K562 (cell line): ENCODE data around the gene VDR. TPM values are rescaled to one million over a fixed set of nuclear protein-coding genes. Genes with fewer than 3 reads are reported as not detected.

Source experiments
- CC2D1A ChIP-seq: fragments of 450-650 bp; IDR thresholded peaks from 2 replicates; pipeline ENCODE4 v1.6.1; 2017; ENCODE audit warnings: mild to moderate bottlenecking
- DEAF1 ChIP-seq: fragments of 450-650 bp; formaldehyde crosslinking; IDR thresholded peaks from 2 replicates; pipeline ENCODE4 v1.4.0; 2020; ENCODE audit warnings: mild to moderate bottlenecking, moderate library complexity
- HDAC2 ChIP-seq: fragments of 450-650 bp; IDR thresholded peaks from 2 replicates; pipeline ENCODE4 v1.6.1; 2016; ENCODE audit warnings: mild to moderate bottlenecking
- HNRNPH1 ChIP-seq: fragments of 200-400 bp; formaldehyde crosslinking; optimal IDR thresholded peaks from 2 replicates; pipeline ENCODE3; 2017; ENCODE audit warnings: low read depth, mild to moderate bottlenecking, low read length, moderate library complexity
- MXD1 ChIP-seq: fragments of 250-450 bp; sonication (Bioruptor Pico); IDR thresholded peaks from 2 replicates; pipeline ENCODE4 v1.8.0; 2021; ENCODE audit warnings: borderline replicate concordance, mild to moderate bottlenecking, moderate library complexity; ENCODE audit not compliant: poor library complexity, severe bottlenecking
- POLR2A ChIP-seq: fragments of 450-650 bp; conservative IDR thresholded peaks from 2 replicates; pipeline ENCODE4 v1.6.1; 2016
- RUNX1 ChIP-seq: sonication (generic); IDR thresholded peaks from 2 replicates; pipeline ENCODE4 v1.6.1; 2016; ENCODE audit warnings: antibody characterized with exemption, low read depth
- STAG1 ChIP-seq: sonication (generic); formaldehyde crosslinking; IDR thresholded peaks from 2 replicates; pipeline ENCODE4 v1.5.0; 2020; ENCODE audit warnings: missing genetic modification reagents, borderline replicate concordance
- ZFP36 ChIP-seq: fragments of 150-350 bp; IDR thresholded peaks from 2 replicates; pipeline ENCODE4 v1.6.1; 2018; ENCODE audit warnings: low read length, low read depth; ENCODE audit not compliant: partially characterized antibody
- ZNF24 ChIP-seq: fragments of 450-650 bp; IDR thresholded peaks from 2 replicates; pipeline ENCODE4 v1.6.1; 2016
- polyA plus RNA-seq, 8 experiments: library from polyadenylated mRNA; depleted of rRNA in 4 of 8; stranded (reverse) in 5 of 8; unstranded in 3 of 8; fragments of >200 nt; fragmentation: Nextera tagmentation in 2 of 8; fragmentation: Illumina TruSeq in 1 of 8; extraction: Ambion mirVana in 2 of 8; extraction: Trizol in 1 of 8; gene quantifications; 2 replicates each; pipeline versions ENCODE4 v1.2.1 to v1.2.3, GENCODE V29; 2011 to 2014; ENCODE audit warnings: inconsistent platforms in 1 of 8, missing spikeins in 1 of 8
- total RNA-seq, 7 experiments: library from RNA; depleted of rRNA in 6 of 7; stranded (reverse); fragments of >200 nt in 6 of 7; fragmentation: Illumina TruSeq in 2 of 7; extraction: Trizol in 2 of 7; gene quantifications; 2 replicates each; pipeline versions ENCODE4 v1.2.1 to v1.2.3, GENCODE V29; 2011 to 2021; ENCODE audit warnings: low replicate concordance in 1 of 7
- TF ChIP-seq, protein P1 (sequence below), 2 experiments: fragments of 450-650 bp; formaldehyde crosslinking in 1 of 2; IDR thresholded peaks; 2 replicates each; pipeline versions ENCODE4 v1.4.0 to v1.6.1; 2014 to 2020; ENCODE audit warnings: mild to moderate bottlenecking in 2 of 2, borderline replicate concordance in 1 of 2, low read depth in 1 of 2
- TF ChIP-seq, protein P2 (sequence below): fragments of 250-450 bp; sonication (Bioruptor Pico); IDR thresholded peaks from 2 replicates; pipeline ENCODE4 v1.5.0; 2021; ENCODE audit warnings: mild to moderate bottlenecking, borderline replicate concordance
- TF ChIP-seq, protein P3 (sequence below): sonication (generic); formaldehyde crosslinking; IDR thresholded peaks from 2 replicates; pipeline ENCODE4 v1.8.0; 2022; ENCODE audit warnings: mild to moderate bottlenecking, missing genetic modification reagents

VDR gene
- total and polyA plus RNA-seq, 9 of the 15 experiments (the other 6 are each of a cell fraction or from before 2014, with no cell fraction given), result 0.61 to 4.8 (median 2.0) TPM

DNA sequence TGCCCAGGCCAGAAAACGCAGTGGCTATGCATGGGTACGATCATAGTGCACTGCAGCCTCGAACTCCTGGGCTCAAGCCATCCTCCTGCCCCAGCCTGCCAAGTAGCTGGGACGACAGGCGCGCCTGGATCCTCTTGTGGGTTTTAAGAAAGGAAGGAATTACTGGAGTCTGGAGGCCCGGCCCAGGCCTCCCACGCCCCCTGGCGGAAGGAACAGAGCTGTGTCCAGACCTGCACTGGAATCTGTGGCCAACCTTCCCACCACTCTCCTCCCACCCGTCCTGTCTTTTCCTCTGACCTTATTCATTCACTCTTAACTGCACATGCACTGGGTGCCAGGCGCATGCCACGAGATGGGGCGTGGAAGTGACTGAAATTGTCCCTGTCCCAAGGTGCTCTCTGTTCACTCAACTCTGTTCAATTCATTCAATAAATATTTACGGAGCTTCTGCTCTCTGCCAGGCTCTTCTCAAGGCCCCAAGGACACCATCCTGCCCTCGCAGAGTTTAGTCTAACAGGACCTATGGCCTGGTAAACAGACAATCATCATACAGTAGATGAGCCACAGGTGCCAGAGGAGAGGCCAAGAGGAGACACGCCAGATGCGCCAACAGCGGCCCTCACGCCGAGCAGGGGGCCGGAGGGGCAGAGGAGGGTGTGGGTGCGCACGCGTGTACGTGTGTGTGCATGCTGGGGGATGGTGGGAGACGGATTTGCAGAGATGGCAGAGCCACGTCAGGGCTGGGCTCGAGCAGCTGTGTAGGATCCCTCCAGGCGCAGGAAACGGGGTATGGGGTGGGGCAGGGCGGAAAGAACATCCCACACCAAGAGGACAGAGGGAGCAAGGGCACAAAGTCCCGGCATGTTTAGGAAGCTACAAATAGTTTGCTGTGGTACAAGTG lies 44.9 kb upstream of the VDR start (continued):
- TF ChIP-seq, protein P1, sequence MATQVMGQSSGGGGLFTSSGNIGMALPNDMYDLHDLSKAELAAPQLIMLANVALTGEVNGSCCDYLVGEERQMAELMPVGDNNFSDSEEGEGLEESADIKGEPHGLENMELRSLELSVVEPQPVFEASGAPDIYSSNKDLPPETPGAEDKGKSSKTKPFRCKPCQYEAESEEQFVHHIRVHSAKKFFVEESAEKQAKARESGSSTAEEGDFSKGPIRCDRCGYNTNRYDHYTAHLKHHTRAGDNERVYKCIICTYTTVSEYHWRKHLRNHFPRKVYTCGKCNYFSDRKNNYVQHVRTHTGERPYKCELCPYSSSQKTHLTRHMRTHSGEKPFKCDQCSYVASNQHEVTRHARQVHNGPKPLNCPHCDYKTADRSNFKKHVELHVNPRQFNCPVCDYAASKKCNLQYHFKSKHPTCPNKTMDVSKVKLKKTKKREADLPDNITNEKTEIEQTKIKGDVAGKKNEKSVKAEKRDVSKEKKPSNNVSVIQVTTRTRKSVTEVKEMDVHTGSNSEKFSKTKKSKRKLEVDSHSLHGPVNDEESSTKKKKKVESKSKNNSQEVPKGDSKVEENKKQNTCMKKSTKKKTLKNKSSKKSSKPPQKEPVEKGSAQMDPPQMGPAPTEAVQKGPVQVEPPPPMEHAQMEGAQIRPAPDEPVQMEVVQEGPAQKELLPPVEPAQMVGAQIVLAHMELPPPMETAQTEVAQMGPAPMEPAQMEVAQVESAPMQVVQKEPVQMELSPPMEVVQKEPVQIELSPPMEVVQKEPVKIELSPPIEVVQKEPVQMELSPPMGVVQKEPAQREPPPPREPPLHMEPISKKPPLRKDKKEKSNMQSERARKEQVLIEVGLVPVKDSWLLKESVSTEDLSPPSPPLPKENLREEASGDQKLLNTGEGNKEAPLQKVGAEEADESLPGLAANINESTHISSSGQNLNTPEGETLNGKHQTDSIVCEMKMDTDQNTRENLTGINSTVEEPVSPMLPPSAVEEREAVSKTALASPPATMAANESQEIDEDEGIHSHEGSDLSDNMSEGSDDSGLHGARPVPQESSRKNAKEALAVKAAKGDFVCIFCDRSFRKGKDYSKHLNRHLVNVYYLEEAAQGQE (IDR thresholded peaks at IDR 0.05; ENCODE audit: borderline replicate concordance), result peak; percentile 82; the same call in 1 of the 2 replicates
- TF ChIP-seq, protein P1 (CRISPR knock-in tag; IDR thresholded peaks at IDR 0.05; ENCODE audit: low read depth), result no peak
- TF ChIP-seq, protein P2, sequence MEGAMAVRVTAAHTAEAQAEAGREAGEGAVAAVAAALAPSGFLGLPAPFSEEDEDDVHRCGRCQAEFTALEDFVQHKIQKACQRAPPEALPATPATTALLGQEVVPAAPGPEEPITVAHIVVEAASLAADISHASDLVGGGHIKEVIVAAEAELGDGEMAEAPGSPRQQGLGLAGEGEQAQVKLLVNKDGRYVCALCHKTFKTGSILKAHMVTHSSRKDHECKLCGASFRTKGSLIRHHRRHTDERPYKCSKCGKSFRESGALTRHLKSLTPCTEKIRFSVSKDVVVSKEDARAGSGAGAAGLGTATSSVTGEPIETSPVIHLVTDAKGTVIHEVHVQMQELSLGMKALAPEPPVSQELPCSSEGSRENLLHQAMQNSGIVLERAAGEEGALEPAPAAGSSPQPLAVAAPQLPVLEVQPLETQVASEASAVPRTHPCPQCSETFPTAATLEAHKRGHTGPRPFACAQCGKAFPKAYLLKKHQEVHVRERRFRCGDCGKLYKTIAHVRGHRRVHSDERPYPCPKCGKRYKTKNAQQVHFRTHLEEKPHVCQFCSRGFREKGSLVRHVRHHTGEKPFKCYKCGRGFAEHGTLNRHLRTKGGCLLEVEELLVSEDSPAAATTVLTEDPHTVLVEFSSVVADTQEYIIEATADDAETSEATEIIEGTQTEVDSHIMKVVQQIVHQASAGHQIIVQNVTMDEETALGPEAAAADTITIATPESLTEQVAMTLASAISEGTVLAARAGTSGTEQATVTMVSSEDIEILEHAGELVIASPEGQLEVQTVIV (CRISPR knock-in tag), result no peak
- TF ChIP-seq DEAF1 (CRISPR knock-in tag) (peak; percentile 69), STAG1 (CRISPR knock-in tag) (peak; percentile 35; the same call in 1 of the 2 replicates), MXD1 (CRISPR knock-in tag) (no peak), POLR2A (no peak), CC2D1A (0 out of 2 replicates have a peak, but pooled peaks have one; percentile 51), RUNX1 (no peak), HDAC2 (no peak), ZFP36 (peak; percentile 25), HNRNPH1 (no peak), ZNF24 (0 out of 2 replicates have a peak, but pooled peaks have one; percentile 23)
- TF ChIP-seq, protein P3, sequence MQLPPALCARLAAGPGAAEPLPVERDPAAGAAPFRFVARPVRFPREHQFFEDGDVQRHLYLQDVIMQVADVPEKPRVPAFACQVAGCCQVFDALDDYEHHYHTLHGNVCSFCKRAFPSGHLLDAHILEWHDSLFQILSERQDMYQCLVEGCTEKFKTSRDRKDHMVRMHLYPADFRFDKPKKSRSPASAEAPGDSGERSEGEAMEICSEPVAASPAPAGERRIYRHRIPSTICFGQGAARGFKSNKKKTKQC (CRISPR knock-in tag), result 0 out of 2 replicates have a peak, but pooled peaks have one; percentile 51
